Measurements from ENCODE around the gene TTLL10. TPM values are rescaled to one million over a fixed set of nuclear protein-coding genes. Genes with fewer than 3 reads are reported as not detected.
A peak's percentile ranks its signal among the peaks of the same experiment; 100 is the strongest.

Gene TTLL10
- total and polyA plus RNA-seq, 2 donors from 2014 or later, result 1.5 TPM; not detected in 1

DNA sequence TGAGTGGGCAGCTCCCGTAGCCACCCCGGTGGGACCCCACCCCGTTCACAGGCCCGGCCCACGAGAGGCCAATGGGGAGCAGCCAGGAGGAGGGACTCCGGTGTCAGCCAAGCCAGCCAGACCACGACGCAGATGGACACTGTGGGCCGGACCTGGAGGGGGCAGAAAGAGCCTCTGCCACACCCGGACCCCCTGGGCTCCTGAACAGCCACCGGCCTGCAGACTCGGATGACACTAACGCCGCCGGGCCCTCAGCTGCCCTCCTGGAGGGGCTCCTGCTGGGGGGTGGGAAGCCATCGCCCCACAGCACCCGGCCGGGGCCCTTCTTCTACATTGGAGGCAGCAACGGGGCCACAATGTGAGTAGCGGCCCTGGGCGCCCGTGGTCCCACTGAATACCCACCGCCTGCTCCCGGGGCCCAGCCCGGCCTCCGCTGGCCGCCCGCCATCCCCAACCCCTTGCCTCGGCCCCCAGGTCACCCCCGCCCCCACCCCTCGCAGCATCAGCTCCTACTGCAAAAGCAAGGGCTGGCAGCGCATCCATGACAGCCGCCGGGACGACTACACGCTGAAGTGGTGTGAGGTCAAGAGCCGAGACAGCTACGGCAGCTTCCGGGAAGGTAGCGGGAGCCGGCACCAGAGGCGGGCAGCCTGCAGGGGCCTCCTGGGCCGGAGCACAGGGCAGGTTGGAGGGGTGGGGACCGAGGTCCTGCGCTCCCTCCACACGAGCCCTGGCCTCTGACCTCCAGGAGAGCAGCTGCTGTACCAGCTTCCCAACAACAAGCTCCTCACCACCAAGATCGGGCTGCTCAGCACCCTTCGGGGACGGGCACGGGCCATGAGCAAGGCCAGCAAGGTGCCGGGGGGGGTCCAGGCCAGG lies 6.5 kb downstream of the TTLL10 start:
- TF ChIP-seq, protein P1, sequence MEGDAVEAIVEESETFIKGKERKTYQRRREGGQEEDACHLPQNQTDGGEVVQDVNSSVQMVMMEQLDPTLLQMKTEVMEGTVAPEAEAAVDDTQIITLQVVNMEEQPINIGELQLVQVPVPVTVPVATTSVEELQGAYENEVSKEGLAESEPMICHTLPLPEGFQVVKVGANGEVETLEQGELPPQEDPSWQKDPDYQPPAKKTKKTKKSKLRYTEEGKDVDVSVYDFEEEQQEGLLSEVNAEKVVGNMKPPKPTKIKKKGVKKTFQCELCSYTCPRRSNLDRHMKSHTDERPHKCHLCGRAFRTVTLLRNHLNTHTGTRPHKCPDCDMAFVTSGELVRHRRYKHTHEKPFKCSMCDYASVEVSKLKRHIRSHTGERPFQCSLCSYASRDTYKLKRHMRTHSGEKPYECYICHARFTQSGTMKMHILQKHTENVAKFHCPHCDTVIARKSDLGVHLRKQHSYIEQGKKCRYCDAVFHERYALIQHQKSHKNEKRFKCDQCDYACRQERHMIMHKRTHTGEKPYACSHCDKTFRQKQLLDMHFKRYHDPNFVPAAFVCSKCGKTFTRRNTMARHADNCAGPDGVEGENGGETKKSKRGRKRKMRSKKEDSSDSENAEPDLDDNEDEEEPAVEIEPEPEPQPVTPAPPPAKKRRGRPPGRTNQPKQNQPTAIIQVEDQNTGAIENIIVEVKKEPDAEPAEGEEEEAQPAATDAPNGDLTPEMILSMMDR (IDR thresholded peaks at IDR 0.05; ENCODE audit: borderline replicate concordance, extremely low read depth, insufficient read depth), result no peak
- Histone ChIP-seq H3K36me3 (ENCODE audit: control insufficient read depth in 2 of 3, insufficient read depth in 3 of 3, low read length in 3 of 3) (no peaks in the 10 kb centered on the region), H3K4me1 (ENCODE audit: control insufficient read depth in 2 of 3, insufficient read depth in 2 of 3, low read depth in 1 of 3, low read length in 3 of 3) (peaks cover 0 to 2% (median 0%) of the 10 kb centered on the region in 3 donors), H3K9me3 (ENCODE audit: control insufficient read depth in 2 of 3, insufficient read depth in 1 of 3, low read length in 3 of 3) (no peaks in the 10 kb centered on the region), H3K4me3 (ENCODE audit: low read length in 3 of 3) (no peak overlapping the region), H3K27me3 (ENCODE audit: control insufficient read depth, insufficient read depth, low read length) (peaks cover 2% of the 10 kb centered on the region), H3K27ac (ENCODE audit: low read depth in 2 of 2, low read length in 2 of 2) (no peak overlapping the region), H3K9ac (ENCODE audit: low read length in 3 of 3) (no peak overlapping the region)
- no peak for FAIRE-seq
- intact Hi-C loops (cut with DNase I), result no loop called here
- DNase-seq, result peak in 3 of 5 donors; percentile 27 to 71 (median 60)

GRCh38 chr1:1181129-1181937 lies 7.7 kb downstream of the TTLL10 start:
- intact Hi-C loops (cut with DNase I), result no loop called here
- TF ChIP-seq, protein P1 (IDR thresholded peaks at IDR 0.05; ENCODE audit: borderline replicate concordance, extremely low read depth, insufficient read depth), result no peak
- H3K4me1 ChIP-seq (ENCODE audit: control insufficient read depth in 2 of 3, insufficient read depth in 2 of 3, low read depth in 1 of 3, low read length in 3 of 3), result peaks cover 0 to 2% (median 0%) of the 10 kb centered on the region in 3 donors
- H3K36me3 ChIP-seq (ENCODE audit: control insufficient read depth in 2 of 3, insufficient read depth in 3 of 3, low read length in 3 of 3), result no peaks in the 10 kb centered on the region
- H3K4me3 ChIP-seq (ENCODE audit: low read length in 3 of 3), result no peak overlapping the region
- no peak overlapping the region for H3K9ac ChIP-seq (ENCODE audit: low read length in 3 of 3)
- peak in 3 of 5 donors; percentile 20 to 76 (median 45) for DNase-seq
- no peak overlapping the region for H3K27ac ChIP-seq (ENCODE audit: low read depth in 2 of 2, low read length in 2 of 2)
- FAIRE-seq, result no peak
- peaks cover 2% of the 10 kb centered on the region for H3K27me3 ChIP-seq (ENCODE audit: control insufficient read depth, insufficient read depth, low read length)
- H3K9me3 ChIP-seq (ENCODE audit: control insufficient read depth in 2 of 3, insufficient read depth in 1 of 3, low read length in 3 of 3), result no peaks in the 10 kb centered on the region

- H3K27ac ChIP-seq (ENCODE audit: low read depth in 2 of 2, low read length in 2 of 2), result no peak overlapping the region
- no peaks in the 10 kb centered on the region for H3K36me3 ChIP-seq (ENCODE audit: control insufficient read depth in 2 of 3, insufficient read depth in 3 of 3, low read length in 3 of 3)
- H3K9ac ChIP-seq (ENCODE audit: low read length in 3 of 3), result no peak overlapping the region
- no peak for FAIRE-seq
- intact Hi-C loops (cut with DNase I), result no loop called here
- DNase-seq, result peak in 3 of 5 donors; percentile 13 to 67 (median 50)
- TF ChIP-seq, protein P1 (IDR thresholded peaks at IDR 0.05; ENCODE audit: borderline replicate concordance, extremely low read depth, insufficient read depth), result no peak
- no peaks in the 10 kb centered on the region for H3K9me3 ChIP-seq (ENCODE audit: control insufficient read depth in 2 of 3, insufficient read depth in 1 of 3, low read length in 3 of 3)
- peaks cover under 1% of the 10 kb centered on the region for H3K27me3 ChIP-seq (ENCODE audit: control insufficient read depth, insufficient read depth, low read length)
- H3K4me1 ChIP-seq (ENCODE audit: control insufficient read depth in 2 of 3, insufficient read depth in 2 of 3, low read depth in 1 of 3, low read length in 3 of 3), result peaks cover 0 to 1% (median 0%) of the 10 kb centered on the region in 3 donors
- H3K4me3 ChIP-seq (ENCODE audit: low read length in 3 of 3), result no peak overlapping the region
Observed at GRCh38 chr1:1181938-1182410, 8.3 kb downstream of the TTLL10 start.

Data from kidney (tissue), 14 donors.